H1 (cell line): ENCODE data around the gene CEP128. TPM values are rescaled to one million over a fixed set of nuclear protein-coding genes. Genes with fewer than 3 reads are reported as not detected.

Source experiments
- CTCF ChIA-PET: fragments of 300-600 bp; sonication (Branson Sonifier 250); formaldehyde crosslinking; loops from one replicate; lab custom pipeline; 2021; ENCODE audit not compliant: partially characterized antibody; lab: Charles Lee
- POLR2A ChIA-PET: fragments of 300-600 bp; sonication (Branson Sonifier 250); formaldehyde crosslinking; loops from one replicate; lab custom pipeline; 2021; ENCODE audit warnings: inconsistent platforms; ENCODE audit not compliant: partially characterized antibody; lab: Charles Lee
- DNase-seq, 2 experiments: peaks; one replicate each; pipeline versions ENCODE4 v3.0.0 to v3.0.0-alpha.2; 2010 to 2022; ENCODE audit warnings: low spot score in 2 of 2, low read depth in 1 of 2, mixed read lengths in 1 of 2
- FAIRE-seq: peaks from 2 replicates; lab custom pipeline; 2011; peaks lifted over from hg19 to GRCh38; lab: Jason Lieb, UNC
- H2AFZ ChIP-seq: 2 replicates; pipeline ENCODE4 v1.8.1; 2012; ENCODE audit warnings: low read length, inconsistent platforms
- H2AK5ac ChIP-seq: 2 replicates; pipeline ENCODE4 v1.6.1; 2013; ENCODE audit warnings: low read depth, low read length
- H2BK120ac ChIP-seq: replicated peaks from 2 replicates; pipeline ENCODE3; 2013; ENCODE audit warnings: low read depth, low read length, inconsistent platforms
- H2BK12ac ChIP-seq: 2 replicates; pipeline ENCODE4 v1.6.1; 2013; ENCODE audit warnings: low read depth, low read length
- H2BK15ac ChIP-seq: 2 replicates; pipeline ENCODE4 v1.6.1; 2013; ENCODE audit warnings: low read length
- H2BK20ac ChIP-seq: 2 replicates; pipeline ENCODE4 v1.6.1; 2013; ENCODE audit warnings: low read length
- H2BK5ac ChIP-seq: 2 replicates; pipeline ENCODE4 v1.6.1; 2013; ENCODE audit warnings: low read depth, low read length
- H3K14ac ChIP-seq: 2 replicates; pipeline ENCODE4 v1.6.1; 2013; ENCODE audit warnings: inconsistent platforms; ENCODE audit not compliant: insufficient read length
- H3K18ac ChIP-seq: 2 replicates; pipeline ENCODE4 v1.6.1; 2013; ENCODE audit warnings: low read length; ENCODE audit errors: extremely low read depth
- H3K23ac ChIP-seq: 2 replicates; pipeline ENCODE4 v1.6.1; 2013; ENCODE audit warnings: inconsistent platforms; ENCODE audit not compliant: insufficient read length
- H3K23me2 ChIP-seq: 2 replicates; pipeline ENCODE4 v1.6.1; 2013; ENCODE audit warnings: low read depth, low read length
- H3K27ac ChIP-seq: 2 replicates; pipeline ENCODE4 v1.6.1; 2011; ENCODE audit warnings: low read depth, low read length, inconsistent platforms
- H3K27me3 ChIP-seq, 4 experiments: replicated peaks in 1 of 4; 1 replicate in 1 of 4; 2 replicates in 3 of 4; pipeline versions ENCODE4 v1.6.1 to v1.8.1; 2011 to 2013; ENCODE audit warnings: low read length in 3 of 4, mild to moderate bottlenecking in 3 of 4, inconsistent platforms in 2 of 4, mixed read lengths in 2 of 4, moderate library complexity in 1 of 4; ENCODE audit not compliant: control insufficient read depth in 3 of 4, insufficient read depth in 3 of 4; ENCODE audit errors: extremely low read depth in 1 of 4
- H3K36me3 ChIP-seq, 4 experiments: 2 replicates each; pipeline versions ENCODE4 v1.6.1 to v1.8.1; 2011 to 2013; ENCODE audit warnings: mild to moderate bottlenecking in 4 of 4, low read length in 3 of 4, moderate library complexity in 2 of 4, control low read depth in 1 of 4, inconsistent platforms in 1 of 4; ENCODE audit not compliant: insufficient read depth in 4 of 4, control insufficient read depth in 2 of 4
- H3K4ac ChIP-seq: replicated peaks from 2 replicates; pipeline ENCODE3; 2013; ENCODE audit warnings: low read length, low read depth, mixed read lengths, inconsistent platforms; ENCODE audit not compliant: insufficient read length
- H3K4me1 ChIP-seq, 4 experiments: replicated peaks in 1 of 4; 1 replicate in 1 of 4; 2 replicates in 3 of 4; pipeline versions ENCODE4 v1.6.1 to v1.8.1; 2011 to 2013; ENCODE audit warnings: low read length in 3 of 4, inconsistent platforms in 2 of 4, mixed read lengths in 1 of 4; ENCODE audit not compliant: insufficient read depth in 4 of 4, control insufficient read depth in 3 of 4
- H3K4me2 ChIP-seq, 2 experiments: 2 replicates each; pipeline versions ENCODE4 v1.6.1 to v1.8.1; 2011 to 2013; ENCODE audit warnings: low read depth in 2 of 2, low read length in 2 of 2, control low read depth in 1 of 2, inconsistent platforms in 1 of 2, mild to moderate bottlenecking in 1 of 2; ENCODE audit not compliant: insufficient read depth in 1 of 2
- H3K4me3 ChIP-seq, 4 experiments: fragments of 200-600, 300-600 bp in 1 of 4; sonication (generic), shearing (Covaris generic), sonication (Bioruptor Twin) in 1 of 4; 2 replicates each; pipeline versions ENCODE4 v1.5.1 to v1.8.1; 2011 to 2016; ENCODE audit warnings: low read length in 4 of 4, low read depth in 3 of 4, control low read depth in 2 of 4, inconsistent platforms in 2 of 4, mild to moderate bottlenecking in 2 of 4, mixed read lengths in 1 of 4, moderate library complexity in 1 of 4; ENCODE audit not compliant: insufficient read depth in 2 of 4; ENCODE audit errors: extremely low read depth in 1 of 4
- H3K56ac ChIP-seq: replicated peaks from 2 replicates; pipeline ENCODE3; 2013; ENCODE audit warnings: low read depth, mild to moderate bottlenecking, mixed read lengths, low read length, inconsistent platforms; ENCODE audit not compliant: insufficient read length
- H3K79me1 ChIP-seq: 2 replicates; pipeline ENCODE4 v1.6.1; 2013; ENCODE audit warnings: low read depth, low read length, control low read depth
- H3K79me2 ChIP-seq, 2 experiments: 2 replicates each; pipeline versions ENCODE4 v1.6.1 to v1.8.1; 2012 to 2013; ENCODE audit warnings: low read length in 2 of 2, mild to moderate bottlenecking in 2 of 2, inconsistent platforms in 1 of 2; ENCODE audit not compliant: insufficient read depth in 2 of 2, control insufficient read depth in 1 of 2
- H3K9ac ChIP-seq, 4 experiments: replicated peaks in 1 of 4; 1 replicate in 1 of 4; 2 replicates in 3 of 4; pipeline versions ENCODE4 v1.6.1 to v1.8.1; 2011 to 2013; ENCODE audit warnings: low read depth in 3 of 4, low read length in 3 of 4, control low read depth in 2 of 4, mild to moderate bottlenecking in 2 of 4, moderate library complexity in 2 of 4, inconsistent platforms in 1 of 4; ENCODE audit errors: extremely low read depth in 1 of 4
- H3K9me3 ChIP-seq, 2 experiments: 2 replicates each; pipeline versions ENCODE4 v1.6.1 to v1.8.1; 2012 to 2013; ENCODE audit warnings: mild to moderate bottlenecking in 2 of 2, moderate library complexity in 2 of 2, control low read depth in 1 of 2, inconsistent platforms in 1 of 2, low read depth in 1 of 2, low read length in 1 of 2, mixed read lengths in 1 of 2; ENCODE audit not compliant: insufficient read depth in 2 of 2
- H4K20me1 ChIP-seq, 2 experiments: replicated peaks in 1 of 2; 2 replicates each; pipeline versions ENCODE3 to v1.8.1; 2011 to 2013; ENCODE audit warnings: inconsistent platforms in 2 of 2, low read length in 2 of 2, mild to moderate bottlenecking in 1 of 2; ENCODE audit not compliant: insufficient read depth in 2 of 2, control insufficient read depth in 1 of 2
- H4K5ac ChIP-seq: 2 replicates; pipeline ENCODE4 v1.6.1; 2013; ENCODE audit warnings: low read length, low read depth, mixed read lengths, inconsistent platforms; ENCODE audit not compliant: insufficient read length
- H4K8ac ChIP-seq: 2 replicates; pipeline ENCODE4 v1.8.0; 2013; ENCODE audit warnings: mild to moderate bottlenecking, moderate library complexity, low read length, inconsistent platforms; ENCODE audit not compliant: insufficient read depth; ENCODE audit errors: extremely low read depth
- H4K91ac ChIP-seq: replicated peaks from 2 replicates; pipeline ENCODE3; 2013; ENCODE audit warnings: low read length, mixed read lengths, inconsistent platforms; ENCODE audit not compliant: insufficient read length
- BRCA1 ChIP-seq: IDR thresholded peaks from 2 replicates; pipeline ENCODE4 v1.6.1; 2012; ENCODE audit warnings: low read depth, low read length, improper control_type of control experiment
- CBX8 ChIP-seq: fragments of 300-800, 300-1000 bp; sonication (generic); IDR thresholded peaks from 2 replicates; pipeline ENCODE4 v1.7.1; 2016; ENCODE audit warnings: low read depth, low read length, borderline replicate concordance
- CEBPB ChIP-seq: IDR thresholded peaks from 2 replicates; pipeline ENCODE4 v1.6.1; 2012; ENCODE audit warnings: low read depth, low read length
- EGR1 ChIP-seq: IDR thresholded peaks from 2 replicates; pipeline ENCODE4 v1.6.1; 2011; ENCODE audit warnings: low read depth, low read length, borderline replicate concordance
- GABPA ChIP-seq: IDR thresholded peaks from 2 replicates; pipeline ENCODE4 v1.6.1; 2011; ENCODE audit warnings: mild to moderate bottlenecking, low read length, moderate library complexity, borderline replicate concordance; ENCODE audit not compliant: insufficient read depth
- GTF2F1 ChIP-seq: IDR thresholded peaks from 2 replicates; pipeline ENCODE4 v1.6.1; 2012; ENCODE audit warnings: low read depth, low read length, improper control_type of control experiment, borderline replicate concordance
- NRF1 ChIP-seq: IDR thresholded peaks from 2 replicates; pipeline ENCODE4 v1.6.1; 2011; ENCODE audit warnings: mild to moderate bottlenecking, low read depth, low read length, improper control_type of control experiment
- RAD21 ChIP-seq, 2 experiments: IDR thresholded peaks in 1 of 2; conservative IDR thresholded peaks in 1 of 2; 2 replicates each; pipeline ENCODE4 v1.6.1; 2011; ENCODE audit warnings: low read depth in 2 of 2, low read length in 2 of 2, improper control_type of control experiment in 1 of 2, inconsistent platforms in 1 of 2, mild to moderate bottlenecking in 1 of 2, moderate library complexity in 1 of 2
- RFX5 ChIP-seq: IDR thresholded peaks from 2 replicates; pipeline ENCODE4 v1.6.1; 2011; ENCODE audit warnings: low read depth, low read length, improper control_type of control experiment, borderline replicate concordance
- SIRT6 ChIP-seq: IDR thresholded peaks from one replicate; pipeline ENCODE4 v1.7.1; 2012; ENCODE audit warnings: low read length, inconsistent platforms
- TEAD4 ChIP-seq: IDR thresholded peaks from 2 replicates; pipeline ENCODE4 v1.6.1; 2012; ENCODE audit warnings: low read depth, low read length, inconsistent platforms, mixed read lengths
- WGBS, 2 experiments: shearing (Covaris generic) in 1 of 2; methylation state at CpG; one replicate each; pipeline versions ENCODE4 v1.1.6 to v1.1.7; 2013 to 2015; ENCODE audit warnings: low lambda C conversion rate in 2 of 2, mixed read lengths in 2 of 2, inconsistent platforms in 1 of 2, low coverage in 1 of 2, missing lambda C conversion rate in 1 of 2; ENCODE audit not compliant: insufficient replicate concordance in 2 of 2, insufficient coverage in 1 of 2, insufficient read length in 1 of 2; ENCODE audit errors: extremely low coverage in 1 of 2, missing lambda C conversion rate in 1 of 2; 5-methylcytosine and 5-hydroxymethylcytosine counted together
- polyA plus RNA-seq, 7 experiments: library from polyadenylated mRNA; depleted of rRNA in 3 of 7; stranded (reverse) in 5 of 7; unstranded in 2 of 7; fragments of >200 nt in 5 of 7; fragments of 200-250 nt in 2 of 7; gene quantifications; 1 replicate in 5 of 7; 2 replicates in 1 of 7; 4 replicates in 1 of 7; pipeline versions ENCODE4 v1.2.1 to v1.2.3, GENCODE V29; 2011 to 2013; ENCODE audit warnings: missing spikeins in 2 of 7, mixed read lengths in 2 of 7
- total RNA-seq: library from RNA; stranded (reverse); fragmentation: NEBNext Ultra II Directional; extraction: Animal tissue kit (Norgen Biotek cat#: 25700); gene quantifications from 2 replicates; pipeline ENCODE4 v1.2.1, GENCODE V29; 2021

CEP128 gene
- total and polyA plus RNA-seq, 2 of the 8 experiments (the other 6 are each of a cell fraction or from before 2014, with no cell fraction given), result 1.9 to 17.0 TPM

DNA sequence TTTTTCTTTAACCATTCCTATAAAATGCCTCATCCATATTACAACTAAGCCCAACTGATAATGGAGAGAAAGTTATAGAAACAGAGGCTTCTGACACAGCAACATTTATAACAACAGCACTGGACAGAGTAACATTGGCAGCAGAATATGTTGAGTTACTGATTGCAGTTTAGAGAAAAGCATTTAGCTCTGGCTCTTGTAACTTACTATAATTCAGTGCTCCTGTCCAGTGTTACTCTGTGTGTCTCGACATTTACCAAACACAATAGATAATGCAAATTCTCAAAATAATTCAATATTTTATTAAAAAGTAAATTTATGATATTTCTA, 356.1 kb downstream of the CEP128 start:
- FAIRE-seq, result no peak

More for the DNA sequence above, 356.1 kb downstream of the CEP128 start:
- Histone ChIP-seq H4K5ac (no peak overlapping the region), H3K79me1 (no peaks in the 10 kb centered on the region), H4K20me1 (no peaks in the 10 kb centered on the region), H3K4me2 (no peak overlapping the region), H3K4ac (no peak overlapping the region), H3K56ac (no peak overlapping the region)
- DNase-seq, result no peak
- 91% methylated on average over 1 of the region's 1 CpG; no CpG with 5 or more reads in 1 of the 2 experiments for WGBS, 2 experiments
- no peak for TF ChIP-seq CEBPB
- TF ChIP-seq RFX5, result no peak
- TF ChIP-seq GTF2F1, result no peak
- no peak for TF ChIP-seq BRCA1
- no peak for TF ChIP-seq CBX8
- no peak for TF ChIP-seq NRF1
- TF ChIP-seq TEAD4, result no peak
- TF ChIP-seq RAD21 (IDR thresholded peaks at IDR 0.05 in 1 of 2, conservative IDR thresholded peaks at IDR 0.05 in 1 of 2; ENCODE audit: low read depth in 2 of 2, low read length in 2 of 2), result no peak
- no peak for TF ChIP-seq GABPA
- TF ChIP-seq SIRT6, result no peak
- no peak for TF ChIP-seq EGR1
- TF ChIP-seq, all 59 proteins: peak for 0
- Histone ChIP-seq H4K8ac (no peak overlapping the region), H2BK5ac (no peak overlapping the region), H3K9me3 (no peaks in the 10 kb centered on the region), H2AK5ac (no peak overlapping the region), H3K36me3 (no peaks in the 10 kb centered on the region), H2BK15ac (no peak overlapping the region), H3K23me2 (no peaks in the 10 kb centered on the region), H2BK20ac (no peak overlapping the region), H2BK12ac (no peak overlapping the region), H3K4me3 (no peak overlapping the region), H3K27ac (no peak overlapping the region), H3K18ac (no peak overlapping the region), H3K23ac (no peak overlapping the region), H3K4me1 (no peaks in the 10 kb centered on the region; a peak in 1 of 7 replicates), H2AFZ (no peak overlapping the region), H3K9ac (no peak overlapping the region), H4K91ac (no peak overlapping the region), H2BK120ac (no peak overlapping the region), H3K27me3 (no peaks in the 10 kb centered on the region), H3K14ac (no peak overlapping the region), H3K79me2 (no peaks in the 10 kb centered on the region)
- CTCF ChIA-PET, result interaction anchor here (0.8 to 3.0 kb wide), 12 partner anchors 11 to 529 kb away, joined by 3 to 17 read pairs (median 4); no protein-coding TSS in a partner anchor
- POLR2A ChIA-PET, result interaction anchor here (0.6 kb wide), 1 partner anchor 216 kb away, joined by 3 read pairs; no protein-coding TSS in a partner anchor
